Body of pancreas (tissue), 4 donors: Measurements from ENCODE around the gene COLEC11. TPM values are rescaled to one million over a fixed set of nuclear protein-coding genes. Genes with fewer than 3 reads are reported as not detected.

Source experiments
- ATAC-seq: fragments of 150-250 bp; one replicate; pipeline ENCODE4 v1.9.1; 2016
- DNase-seq, 4 donors: peaks; one replicate each; pipeline ENCODE4 v3.0.0-alpha.2; 2019
- H3K27ac ChIP-seq, 4 donors: fragments of 200-600 bp; sonication (generic); 1 replicate in 3 of 4; 2 replicates in 1 of 4; pipeline versions ENCODE4 v1.5.1 to v1.6.1; 2016 to 2019; ENCODE audit warnings: mild to moderate bottlenecking in 1 of 4, mixed read lengths in 1 of 4, moderate library complexity in 1 of 4
- H3K27me3 ChIP-seq, 2 donors: fragments of 200-600 bp; sonication (generic); one replicate each; pipeline ENCODE4 v1.6.0; 2016; ENCODE audit warnings: mild to moderate bottlenecking in 1 of 2
- H3K36me3 ChIP-seq, 2 donors: fragments of 200-600 bp; sonication (generic); replicated peaks in 1 of 2; 2 replicates each; pipeline ENCODE4 v1.5.1; 2016; ENCODE audit warnings: low read depth in 2 of 2; ENCODE audit not compliant: insufficient read depth in 1 of 2
- H3K4me1 ChIP-seq: fragments of 200-600 bp; sonication (generic); one replicate; pipeline ENCODE4 v1.6.0; 2016
- H3K4me3 ChIP-seq, 2 donors: fragments of 200-600 bp; sonication (generic); 1 replicate in 1 of 2; 2 replicates in 1 of 2; pipeline ENCODE4 v1.5.1; 2016 to 2019
- H3K9me3 ChIP-seq, 3 donors: fragments of 200-600 bp; sonication (generic); 1 replicate in 2 of 3; 2 replicates in 1 of 3; pipeline ENCODE4 v1.5.1; 2016
- CTCF ChIP-seq, 7 experiments: fragments of 450-650 bp in 4 of 7; fragments of 200-600 bp in 3 of 7; sonication (generic) in 3 of 7; IDR thresholded peaks; one replicate each; pipeline ENCODE4 v1.5.1; 2016 to 2019; ENCODE audit warnings: antibody characterized with exemption in 7 of 7
- POLR2A ChIP-seq, 3 donors: fragments of 450-650 bp; IDR thresholded peaks; one replicate each; pipeline ENCODE4 v1.6.1; 2016; ENCODE audit warnings: antibody characterized with exemption in 3 of 3, mild to moderate bottlenecking in 2 of 3
- WGBS, 2 donors: methylation state at CpG; one replicate each; pipeline ENCODE4 v1.1.5; 2017; 5-methylcytosine and 5-hydroxymethylcytosine counted together
- intact Hi-C: fragments of 100-400 bp; cut with DNase I; formaldehyde crosslinking; loops from one replicate; pipeline ENCODE4 v1.15.1; 2023
- small RNA-seq: library from RNA; depleted of rRNA; stranded (forward); fragments of <200 nt; gene quantifications from one replicate; pipeline ENCODE3, GENCODE V24; 2016
- total RNA-seq, 2 donors: library from RNA; depleted of rRNA; stranded (reverse); fragments of >200 nt; gene quantifications; one replicate each; pipeline ENCODE4 v1.1.0, GENCODE V29; 2016

The COLEC11 gene
- total RNA-seq, 2 donors from 2014 or later: 11.5 to 15.3 TPM

GRCh38 chr2:3682811-3683210, 87.9 kb downstream of the COLEC11 start:
- H3K4me3 ChIP-seq: no peak overlapping the region
- ATAC-seq: no peak
- no peak overlapping the region for H3K27ac ChIP-seq
- H3K27me3 ChIP-seq: no peaks in the 10 kb centered on the region
- no peaks in the 10 kb centered on the region for H3K36me3 ChIP-seq
- intact Hi-C loops: no loop called here
- no peaks in the 10 kb centered on the region for H3K4me1 ChIP-seq
- 70 to 73% methylated on average over 6 of the region's 6 CpGs for WGBS, 2 donors
- no peak for DNase-seq
- no peaks in the 10 kb centered on the region for H3K9me3 ChIP-seq
- TF ChIP-seq POLR2A (IDR thresholded peaks at IDR 0.05) (no peak), CTCF (IDR thresholded peaks at IDR 0.05) (no peak)

GRCh38 chr2:3683748-3684454, 89.0 kb downstream of the COLEC11 start:
- no peaks in the 10 kb centered on the region for H3K9me3 ChIP-seq
- no peaks in the 10 kb centered on the region for H3K4me1 ChIP-seq
- 29 to 32% methylated on average over 3 of the region's 3 CpGs for WGBS, 2 donors
- no peak for TF ChIP-seq CTCF (IDR thresholded peaks at IDR 0.05)
- no peak for TF ChIP-seq POLR2A (IDR thresholded peaks at IDR 0.05)
- H3K36me3 ChIP-seq: no peaks in the 10 kb centered on the region
- H3K4me3 ChIP-seq: no peak overlapping the region
- intact Hi-C loops: no loop called here
- DNase-seq: no peak
- H3K27me3 ChIP-seq: no peaks in the 10 kb centered on the region
- no peak for ATAC-seq
- no peak overlapping the region for H3K27ac ChIP-seq

GRCh38 chr2:3689998-3690748, 95.3 kb downstream of the COLEC11 start:
- DNase-seq: no peak
- intact Hi-C loops: no loop called here
- H3K36me3 ChIP-seq: no peaks in the 10 kb centered on the region
- no peak for ATAC-seq
- H3K27me3 ChIP-seq: no peaks in the 10 kb centered on the region
- no peaks in the 10 kb centered on the region for H3K9me3 ChIP-seq
- no peaks in the 10 kb centered on the region for H3K4me1 ChIP-seq
- no peak overlapping the region for H3K4me3 ChIP-seq
- no peak overlapping the region for H3K27ac ChIP-seq
- TF ChIP-seq CTCF (IDR thresholded peaks at IDR 0.05) (no peak), POLR2A (IDR thresholded peaks at IDR 0.05) (no peak)

GRCh38 chr2:3692375-3692774, 97.5 kb downstream of the COLEC11 start:
- H3K9me3 ChIP-seq: no peaks in the 10 kb centered on the region
- intact Hi-C loops: no loop called here
- H3K4me1 ChIP-seq: no peaks in the 10 kb centered on the region
- TF ChIP-seq POLR2A (IDR thresholded peaks at IDR 0.05) (no peak), CTCF (IDR thresholded peaks at IDR 0.05) (peak in 3 of 7 experiments; percentile 7 to 25 (median 12))
- H3K27ac ChIP-seq: no peak overlapping the region
- no peaks in the 10 kb centered on the region for H3K27me3 ChIP-seq
- no peak overlapping the region for H3K4me3 ChIP-seq
- DNase-seq (no peak), ATAC-seq (no peak)
- H3K36me3 ChIP-seq: no peaks in the 10 kb centered on the region

Small RNAs within 50 kb of the gene (small RNA-seq; reads per million reads assigned to genes)
- gene TMSB4XP2: not detected

Other genes starting within 250 kb of the COLEC11 start
- gene EIPR1, start 217.3 kb upstream of the COLEC11 start, total RNA-seq: 10 to 100 TPM; 13.5 TPM
- gene TRAPPC12, start 215.4 kb upstream of the COLEC11 start, total RNA-seq: 100 to 1,000 TPM in 1 of 2 donors, 10 to 100 TPM in 1; 43.1 to 134 TPM
- gene ADI1, start 75.6 kb upstream of the COLEC11 start, total RNA-seq: 10 to 100 TPM; 18.8 to 22.3 TPM
- 10 to 100 TPM; 10.1 to 11.2 TPM for gene RNASEH1, start 36.8 kb upstream of the COLEC11 start, total RNA-seq
- 1,000 to 10,000 TPM; 1,861 to 2,092 TPM for gene RPS7, start 19.9 kb upstream of the COLEC11 start, total RNA-seq
- not detected for gene ALLC, start 63.1 kb downstream of the COLEC11 start, total RNA-seq
- gene DCDC2C, start 108.5 kb downstream of the COLEC11 start, total RNA-seq: not detected